Astrocyte (in vitro differentiated cells and primary cell): Measurements from ENCODE around the gene WDR86. TPM values are rescaled to one million over a fixed set of nuclear protein-coding genes. Genes with fewer than 3 reads are reported as not detected.

Source experiments
- DNase-seq: peaks from one replicate; pipeline ENCODE4 v3.0.0-alpha.2; 2010; ENCODE audit warnings: low read depth
- FAIRE-seq: peaks from 2 replicates; lab custom pipeline; 2011; peaks lifted over from hg19 to GRCh38; lab: Jason Lieb, UNC
- H2AFZ ChIP-seq: 2 replicates; pipeline ENCODE4 v1.6.0; 2012; ENCODE audit warnings: low read depth, low read length, inconsistent platforms
- H3K27ac ChIP-seq: 2 replicates; pipeline ENCODE4 v1.5.1; 2011; ENCODE audit warnings: low read depth, low read length, inconsistent platforms
- H3K27me3 ChIP-seq: 2 replicates; pipeline ENCODE4 v1.6.0; 2011; ENCODE audit warnings: low read length, inconsistent platforms; ENCODE audit not compliant: insufficient read depth
- H3K36me3 ChIP-seq: 2 replicates; pipeline ENCODE4 v1.5.1; 2011; ENCODE audit warnings: low read length, inconsistent platforms; ENCODE audit not compliant: insufficient read depth
- H3K4me1 ChIP-seq: 2 replicates; pipeline ENCODE4 v1.5.1; 2011; ENCODE audit warnings: low read length, inconsistent platforms; ENCODE audit not compliant: insufficient read depth
- H3K4me2 ChIP-seq: 2 replicates; pipeline ENCODE4 v1.6.0; 2012; ENCODE audit warnings: low read length, inconsistent platforms
- H3K4me3 ChIP-seq: 2 replicates; pipeline ENCODE4 v1.5.1; 2011; ENCODE audit warnings: low read depth, mild to moderate bottlenecking, low read length, inconsistent platforms; ENCODE audit not compliant: insufficient read depth
- H3K79me2 ChIP-seq: 2 replicates; pipeline ENCODE4 v1.6.0; 2012; ENCODE audit warnings: mild to moderate bottlenecking, low read length, inconsistent platforms; ENCODE audit not compliant: insufficient read depth
- H3K9ac ChIP-seq: 2 replicates; pipeline ENCODE4 v1.6.0; 2012; ENCODE audit warnings: mild to moderate bottlenecking, low read length, inconsistent platforms
- H3K9me3 ChIP-seq: 2 replicates; pipeline ENCODE4 v1.5.1; 2012; ENCODE audit warnings: low read depth, mild to moderate bottlenecking, low read length, inconsistent platforms; ENCODE audit not compliant: insufficient read depth
- H4K20me1 ChIP-seq: 2 replicates; pipeline ENCODE4 v1.6.0; 2012; ENCODE audit warnings: low read length, inconsistent platforms; ENCODE audit not compliant: insufficient read depth
- H3K27ac Mint-ChIP-seq: one replicate; pipeline ENCODE4 v1.8.0; 2021; ENCODE audit warnings: mild to moderate bottlenecking, mixed read lengths; ENCODE audit not compliant: unreplicated experiment
- H3K27me3 Mint-ChIP-seq: one replicate; pipeline ENCODE4 v1.8.0; 2021; ENCODE audit warnings: low read depth, mixed read lengths; ENCODE audit not compliant: unreplicated experiment
- H3K36me3 Mint-ChIP-seq: one replicate; pipeline ENCODE4 v1.8.0; 2021; ENCODE audit warnings: low read depth, mixed read lengths; ENCODE audit not compliant: unreplicated experiment
- H3K4me1 Mint-ChIP-seq: one replicate; pipeline ENCODE4 v1.8.0; 2021; ENCODE audit warnings: low read depth, mixed read lengths; ENCODE audit not compliant: unreplicated experiment
- H3K4me3 Mint-ChIP-seq: one replicate; pipeline ENCODE4 v1.8.0; 2021; ENCODE audit warnings: mild to moderate bottlenecking, moderate library complexity, mixed read lengths; ENCODE audit not compliant: unreplicated experiment
- H3K9me3 Mint-ChIP-seq: one replicate; pipeline ENCODE4 v1.8.0; 2021; ENCODE audit warnings: mild to moderate bottlenecking, mixed read lengths; ENCODE audit not compliant: unreplicated experiment
- EZH2 ChIP-seq: IDR thresholded peaks from 2 replicates; pipeline ENCODE4 v1.6.1; 2012; ENCODE audit warnings: mild to moderate bottlenecking, low read length, inconsistent platforms; ENCODE audit not compliant: insufficient read depth
- total RNA-seq: library from RNA; stranded (reverse); gene quantifications from 2 replicates; pipeline ENCODE4 v1.2.1, GENCODE V29; 2021
- TF ChIP-seq, protein P1 (sequence below): IDR thresholded peaks from 2 replicates; pipeline ENCODE4 v1.5.1; 2011; ENCODE audit warnings: low read depth, mild to moderate bottlenecking, inconsistent platforms, low read length, moderate library complexity; ENCODE audit not compliant: insufficient read depth

Gene WDR86
- total RNA-seq, 1 donor from 2014 or later: 3.6 TPM

DNA sequence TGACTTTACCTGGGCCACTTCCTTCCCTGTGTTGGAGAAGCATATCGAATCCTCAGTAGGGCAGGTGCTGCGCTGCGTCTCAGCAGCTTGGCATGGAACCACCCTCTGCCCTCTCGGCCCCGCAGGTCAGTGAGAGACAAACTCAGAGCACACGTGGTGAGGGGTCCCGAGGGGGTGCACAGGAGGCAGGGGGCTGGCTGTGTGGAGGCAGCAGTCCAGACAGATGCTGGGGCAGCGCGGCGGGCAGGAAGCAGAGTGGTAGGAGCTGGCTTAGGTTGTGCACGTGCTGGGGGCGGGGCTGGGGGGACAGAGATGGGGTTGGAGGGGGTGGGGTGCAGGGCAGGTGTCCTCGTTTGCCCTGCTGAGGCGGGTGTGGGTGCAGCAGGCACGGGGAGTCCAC is 35.1 kb downstream of the WDR86 start:
- Mint-ChIP-seq H3K27ac (no peak overlapping the region), H3K36me3 (peaks cover 30% of the 10 kb centered on the region), H3K4me3 (no peak overlapping the region), H3K27me3 (peaks cover 12% of the 10 kb centered on the region), H3K4me1 (no peaks in the 10 kb centered on the region), H3K9me3 (no peaks in the 10 kb centered on the region)
- FAIRE-seq (no peak), DNase-seq (no peak)
- TF ChIP-seq EZH2: no peak
- TF ChIP-seq, protein P1, sequence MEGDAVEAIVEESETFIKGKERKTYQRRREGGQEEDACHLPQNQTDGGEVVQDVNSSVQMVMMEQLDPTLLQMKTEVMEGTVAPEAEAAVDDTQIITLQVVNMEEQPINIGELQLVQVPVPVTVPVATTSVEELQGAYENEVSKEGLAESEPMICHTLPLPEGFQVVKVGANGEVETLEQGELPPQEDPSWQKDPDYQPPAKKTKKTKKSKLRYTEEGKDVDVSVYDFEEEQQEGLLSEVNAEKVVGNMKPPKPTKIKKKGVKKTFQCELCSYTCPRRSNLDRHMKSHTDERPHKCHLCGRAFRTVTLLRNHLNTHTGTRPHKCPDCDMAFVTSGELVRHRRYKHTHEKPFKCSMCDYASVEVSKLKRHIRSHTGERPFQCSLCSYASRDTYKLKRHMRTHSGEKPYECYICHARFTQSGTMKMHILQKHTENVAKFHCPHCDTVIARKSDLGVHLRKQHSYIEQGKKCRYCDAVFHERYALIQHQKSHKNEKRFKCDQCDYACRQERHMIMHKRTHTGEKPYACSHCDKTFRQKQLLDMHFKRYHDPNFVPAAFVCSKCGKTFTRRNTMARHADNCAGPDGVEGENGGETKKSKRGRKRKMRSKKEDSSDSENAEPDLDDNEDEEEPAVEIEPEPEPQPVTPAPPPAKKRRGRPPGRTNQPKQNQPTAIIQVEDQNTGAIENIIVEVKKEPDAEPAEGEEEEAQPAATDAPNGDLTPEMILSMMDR: no peak
- no peaks in the 10 kb centered on the region for H3K79me2 ChIP-seq
- no peak overlapping the region for H2AFZ ChIP-seq
- H3K27ac ChIP-seq: no peak overlapping the region
- no peak overlapping the region for H3K9ac ChIP-seq
- H3K36me3 ChIP-seq: no peaks in the 10 kb centered on the region
- no peak overlapping the region for H3K4me2 ChIP-seq
- no peaks in the 10 kb centered on the region for H3K4me1 ChIP-seq
- peaks cover 9% of the 10 kb centered on the region for H4K20me1 ChIP-seq
- no peaks in the 10 kb centered on the region for H3K9me3 ChIP-seq
- H3K4me3 ChIP-seq: no peak overlapping the region
- no peaks in the 10 kb centered on the region for H3K27me3 ChIP-seq

DNA sequence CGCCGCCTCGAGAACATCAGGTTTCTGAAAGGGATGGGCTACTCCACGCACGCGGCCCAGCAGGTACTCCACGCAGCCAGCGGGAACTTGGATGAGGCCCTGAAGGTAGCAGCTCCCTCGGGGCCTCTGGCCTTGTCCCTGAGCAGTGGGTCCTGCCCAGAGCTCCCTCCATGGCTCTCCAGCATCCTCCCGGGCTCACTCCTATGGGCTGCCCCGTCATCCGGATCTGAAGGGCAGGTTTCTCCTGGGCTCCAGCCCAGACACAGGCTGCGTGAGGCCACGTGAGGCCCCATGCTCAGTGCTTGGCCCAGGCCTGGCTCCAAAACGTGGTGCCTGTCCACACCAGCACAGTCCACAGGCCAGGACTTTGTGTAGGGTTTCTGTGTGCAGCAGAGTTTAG is 35.7 kb downstream of the WDR86 start:
- FAIRE-seq (no peak), DNase-seq (no peak)
- Histone ChIP-seq H3K36me3 (no peaks in the 10 kb centered on the region), H3K4me3 (no peak overlapping the region), H3K79me2 (no peaks in the 10 kb centered on the region), H3K9me3 (no peaks in the 10 kb centered on the region), H3K9ac (no peak overlapping the region), H3K4me2 (no peak overlapping the region), H3K4me1 (no peaks in the 10 kb centered on the region), H2AFZ (no peak overlapping the region), H4K20me1 (peaks cover 9% of the 10 kb centered on the region), H3K27ac (no peak overlapping the region), H3K27me3 (no peaks in the 10 kb centered on the region)
- no peak for TF ChIP-seq EZH2
- TF ChIP-seq, protein P1: no peak
- Mint-ChIP-seq H3K4me3 (no peak overlapping the region), H3K27ac (no peak overlapping the region), H3K4me1 (peaks cover 2% of the 10 kb centered on the region), H3K27me3 (peaks cover 6% of the 10 kb centered on the region), H3K9me3 (no peaks in the 10 kb centered on the region), H3K36me3 (peaks cover 27% of the 10 kb centered on the region)

- no peak overlapping the region for H3K4me2 ChIP-seq
- Mint-ChIP-seq H3K9me3 (no peaks in the 10 kb centered on the region), H3K36me3 (peaks cover 23% of the 10 kb centered on the region), H3K4me1 (peaks cover 3% of the 10 kb centered on the region), H3K4me3 (no peak overlapping the region), H3K27ac (no peak overlapping the region), H3K27me3 (peaks cover 1% of the 10 kb centered on the region)
- no peak overlapping the region for H3K27ac ChIP-seq
- no peaks in the 10 kb centered on the region for H3K79me2 ChIP-seq
- no peak overlapping the region for H3K4me3 ChIP-seq
- no peaks in the 10 kb centered on the region for H3K4me1 ChIP-seq
- no peak overlapping the region for H2AFZ ChIP-seq
- H4K20me1 ChIP-seq: peaks cover 9% of the 10 kb centered on the region
- FAIRE-seq (no peak), DNase-seq (no peak)
- no peaks in the 10 kb centered on the region for H3K27me3 ChIP-seq
- H3K9ac ChIP-seq: no peak overlapping the region
- no peaks in the 10 kb centered on the region for H3K36me3 ChIP-seq
- TF ChIP-seq EZH2: no peak
- TF ChIP-seq, protein P1: no peak
- no peaks in the 10 kb centered on the region for H3K9me3 ChIP-seq
Measured at GRCh38 chr7:151373599-151373998, 36.2 kb downstream of the WDR86 start.
